Thoracic aorta (tissue), 2 donors: ENCODE results near the gene MGAT5B. TPM values are rescaled to one million over a fixed set of nuclear protein-coding genes. Genes with fewer than 3 reads are reported as not detected.

ENCODE experiments used
- ATAC-seq: fragments of 150-250 bp; one replicate; pipeline ENCODE4 v1.8.0; 2017; ENCODE audit warnings: low read depth; ENCODE audit not compliant: insufficient number of reproducible peaks, low FRiP score
- DNase-seq: peaks from one replicate; pipeline ENCODE4 v3.0.0-alpha.2; 2020; ENCODE audit warnings: low spot score
- H3K27ac ChIP-seq, 2 donors: fragments of 200-600 bp; sonication (generic); 1 replicate in 1 of 2; 2 replicates in 1 of 2; pipeline ENCODE4 v1.5.1; 2016; ENCODE audit warnings: mild to moderate bottlenecking in 2 of 2, moderate library complexity in 2 of 2
- H3K27me3 ChIP-seq: fragments of 200-600 bp; sonication (generic); replicated peaks from 2 replicates; pipeline ENCODE4 v1.6.0; 2016; ENCODE audit warnings: mild to moderate bottlenecking; ENCODE audit not compliant: insufficient read depth
- H3K36me3 ChIP-seq: fragments of 200-600 bp; sonication (generic); one replicate; pipeline ENCODE4 v1.5.1; 2016
- H3K4me1 ChIP-seq, 2 donors: fragments of 200-600 bp; sonication (generic); 1 replicate in 1 of 2; 2 replicates in 1 of 2; pipeline versions ENCODE4 v1.5.1 to v1.6.0; 2016; ENCODE audit warnings: low read depth in 2 of 2, mild to moderate bottlenecking in 1 of 2; ENCODE audit not compliant: control insufficient read depth in 1 of 2
- H3K4me3 ChIP-seq: fragments of 200-600 bp; sonication (generic); 2 replicates; pipeline ENCODE4 v1.5.1; 2016; ENCODE audit warnings: mild to moderate bottlenecking
- H3K9me3 ChIP-seq: fragments of 200-600 bp; sonication (generic); 2 replicates; pipeline ENCODE4 v1.5.1; 2016
- total RNA-seq, 2 donors: library from RNA; depleted of rRNA; stranded (reverse); fragments of >200 nt; gene quantifications; one replicate each; pipeline versions ENCODE4 v1.1.0 to v1.2.3, GENCODE V29; 2016
- TF ChIP-seq, protein P1 (sequence below): fragments of 200-600 bp; sonication (generic); IDR thresholded peaks from one replicate; pipeline ENCODE4 v1.5.1; 2019; ENCODE audit warnings: antibody characterized with exemption

The MGAT5B gene
- total RNA-seq, 2 donors from 2014 or later: 0.14 TPM; not detected in 1

- Histone ChIP-seq H3K4me3 (no peak overlapping the region), H3K4me1 (no peaks in the 10 kb centered on the region), H3K27me3 (no peaks in the 10 kb centered on the region), H3K27ac (no peak overlapping the region), H3K9me3 (no peaks in the 10 kb centered on the region), H3K36me3 (no peaks in the 10 kb centered on the region)
- TF ChIP-seq, protein P1, sequence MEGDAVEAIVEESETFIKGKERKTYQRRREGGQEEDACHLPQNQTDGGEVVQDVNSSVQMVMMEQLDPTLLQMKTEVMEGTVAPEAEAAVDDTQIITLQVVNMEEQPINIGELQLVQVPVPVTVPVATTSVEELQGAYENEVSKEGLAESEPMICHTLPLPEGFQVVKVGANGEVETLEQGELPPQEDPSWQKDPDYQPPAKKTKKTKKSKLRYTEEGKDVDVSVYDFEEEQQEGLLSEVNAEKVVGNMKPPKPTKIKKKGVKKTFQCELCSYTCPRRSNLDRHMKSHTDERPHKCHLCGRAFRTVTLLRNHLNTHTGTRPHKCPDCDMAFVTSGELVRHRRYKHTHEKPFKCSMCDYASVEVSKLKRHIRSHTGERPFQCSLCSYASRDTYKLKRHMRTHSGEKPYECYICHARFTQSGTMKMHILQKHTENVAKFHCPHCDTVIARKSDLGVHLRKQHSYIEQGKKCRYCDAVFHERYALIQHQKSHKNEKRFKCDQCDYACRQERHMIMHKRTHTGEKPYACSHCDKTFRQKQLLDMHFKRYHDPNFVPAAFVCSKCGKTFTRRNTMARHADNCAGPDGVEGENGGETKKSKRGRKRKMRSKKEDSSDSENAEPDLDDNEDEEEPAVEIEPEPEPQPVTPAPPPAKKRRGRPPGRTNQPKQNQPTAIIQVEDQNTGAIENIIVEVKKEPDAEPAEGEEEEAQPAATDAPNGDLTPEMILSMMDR: no peak
- ATAC-seq (no peak), DNase-seq (no peak)
Measured at GRCh38 chr17:76883744-76884525, 15.7 kb downstream of the MGAT5B start.

- no peak for DNase-seq
- Histone ChIP-seq H3K27ac (no peak overlapping the region), H3K27me3 (no peaks in the 10 kb centered on the region), H3K4me3 (no peak overlapping the region), H3K36me3 (no peaks in the 10 kb centered on the region), H3K9me3 (no peaks in the 10 kb centered on the region), H3K4me1 (no peaks in the 10 kb centered on the region)
- no peak for ATAC-seq
- TF ChIP-seq, protein P1: no peak
Measured at GRCh38 chr17:76884995-76885893, 17.0 kb downstream of the MGAT5B start.

DNA sequence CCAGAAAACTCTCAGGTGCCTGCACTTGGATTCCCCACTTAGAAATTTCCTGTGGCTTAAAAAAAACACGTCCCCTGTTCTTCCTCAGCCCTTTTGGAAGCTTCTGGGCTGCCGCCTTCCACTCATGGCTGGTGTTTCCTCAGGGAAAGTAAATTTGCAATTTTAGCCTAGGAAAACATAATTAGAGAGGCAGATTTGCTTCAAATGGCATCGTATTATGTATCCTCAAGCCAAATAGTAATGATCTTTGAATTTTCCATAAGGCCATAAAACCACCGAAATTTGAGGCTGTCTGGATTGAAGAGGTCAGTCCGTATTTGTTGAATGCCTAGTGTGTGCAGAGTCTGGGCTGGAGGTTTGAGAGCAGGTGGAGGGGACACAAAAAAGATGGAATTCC, 17.7 kb downstream of the MGAT5B start:
- TF ChIP-seq, protein P1: no peak
- Histone ChIP-seq H3K27ac (no peak overlapping the region), H3K9me3 (no peaks in the 10 kb centered on the region), H3K36me3 (no peaks in the 10 kb centered on the region), H3K27me3 (no peaks in the 10 kb centered on the region), H3K4me1 (no peaks in the 10 kb centered on the region), H3K4me3 (no peak overlapping the region)
- DNase-seq (no peak), ATAC-seq (no peak)

DNA sequence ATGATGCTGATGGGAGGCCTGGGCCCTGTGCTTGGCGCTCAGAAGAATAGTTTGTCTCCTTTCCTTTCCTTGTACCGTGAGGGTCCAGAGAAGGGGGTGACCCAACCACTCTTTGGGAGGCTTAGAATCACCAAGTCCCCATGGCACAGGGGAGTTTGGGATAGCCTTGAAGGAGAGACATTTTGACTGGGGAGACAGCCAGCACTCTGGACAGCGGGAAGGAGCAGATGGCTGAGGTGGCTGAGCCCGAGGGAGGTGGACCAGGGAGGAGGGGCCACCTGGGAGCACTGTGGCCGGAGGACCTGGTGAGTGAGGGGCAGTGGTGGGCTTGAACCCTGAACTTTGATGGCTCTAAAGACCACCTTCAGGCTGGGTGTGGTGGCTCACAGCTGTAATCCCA, 18.2 kb downstream of the MGAT5B start:
- Histone ChIP-seq H3K4me1 (no peaks in the 10 kb centered on the region), H3K36me3 (no peaks in the 10 kb centered on the region)

More for the DNA sequence above, 18.2 kb downstream of the MGAT5B start:
- Histone ChIP-seq H3K27ac (no peak overlapping the region), H3K27me3 (no peaks in the 10 kb centered on the region), H3K9me3 (no peaks in the 10 kb centered on the region), H3K4me3 (no peak overlapping the region)
- DNase-seq (no peak), ATAC-seq (no peak)
- TF ChIP-seq, protein P1: no peak
